ENCODE measurements around the gene CDH23. TPM values are rescaled to one million over a fixed set of nuclear protein-coding genes. Genes with fewer than 3 reads are reported as not detected.

CDH23 gene
- total RNA-seq, 4 donors from 2014 or later: 13.8 to 20.1 (median 17.3) TPM

DNA sequence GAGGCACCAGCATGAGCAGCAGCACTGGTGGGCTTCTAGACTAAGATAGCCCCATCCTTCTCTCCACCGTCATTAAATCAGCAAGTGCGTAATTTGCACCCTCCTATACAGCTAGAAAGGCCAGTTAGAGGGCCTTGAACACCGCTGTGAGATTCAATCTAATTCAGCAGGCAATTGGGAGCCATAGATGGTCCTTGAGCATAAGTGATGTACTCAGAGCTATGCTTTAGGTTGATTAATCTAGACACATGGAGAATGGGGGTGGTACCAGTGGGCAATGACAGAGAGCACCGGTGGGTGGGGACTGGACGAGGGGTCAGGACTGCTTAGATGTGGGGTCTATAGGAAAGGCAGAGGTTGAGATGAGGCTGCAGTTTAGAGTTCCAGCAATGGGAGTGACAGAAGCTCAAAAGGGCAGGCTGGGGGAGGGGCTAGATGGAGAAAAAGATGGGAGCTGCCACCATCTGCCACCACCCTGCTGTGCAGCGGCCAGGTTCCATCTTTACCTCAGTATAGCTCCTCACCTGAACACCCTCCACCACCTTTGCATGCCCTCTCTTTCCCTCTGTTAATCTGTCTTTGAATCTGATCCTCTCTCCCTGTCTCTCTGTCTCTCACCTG is 235.6 kb downstream of the CDH23 start:
- no peak overlapping the region for H3K27ac ChIP-seq
- WGBS, 2 donors: 88 to 90% methylated on average over 6 of the region's 6 CpGs

DNA sequence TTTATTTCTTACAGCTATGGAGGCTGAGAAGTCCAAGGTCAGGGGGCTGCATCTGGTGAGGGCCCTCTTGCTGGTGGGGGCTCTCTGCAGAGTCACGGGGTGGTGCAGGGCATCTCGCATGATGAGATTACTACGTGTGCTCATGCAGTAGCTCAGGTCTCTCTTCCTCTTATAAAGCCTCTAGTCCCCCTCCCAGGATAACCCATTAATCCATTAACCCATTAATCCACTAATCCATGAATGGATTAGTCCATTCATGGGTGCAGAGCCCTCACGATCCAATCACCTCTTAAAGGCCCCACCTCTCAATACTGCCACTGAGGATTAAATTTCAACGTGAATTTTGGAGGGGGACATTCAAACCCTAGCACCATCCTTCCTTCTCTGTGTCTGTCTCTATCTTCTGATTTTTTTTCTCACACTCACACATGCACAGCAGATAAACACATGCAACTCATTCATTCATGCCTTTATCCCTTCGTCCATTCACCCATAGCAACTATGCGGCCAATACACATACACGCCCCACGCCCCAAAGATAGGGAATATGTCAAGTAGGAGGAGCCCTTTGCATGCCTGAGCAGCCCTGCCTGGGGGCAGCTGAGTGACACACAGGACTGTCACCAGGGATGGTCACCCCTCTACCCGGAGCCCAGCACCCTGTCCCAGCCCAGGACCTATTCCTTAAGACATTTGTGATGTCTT is 236.3 kb downstream of the CDH23 start:
- Histone ChIP-seq H3K4me3 (no peak overlapping the region), H3K4me1 (peaks cover 0 to 7% (median 0%) of the 10 kb centered on the region in 4 donors), H3K36me3 (no peaks in the 10 kb centered on the region), H3K9me3 (no peaks in the 10 kb centered on the region), H3K27ac (no peak overlapping the region), H3K27me3 (no peaks in the 10 kb centered on the region)
- WGBS, 2 donors: 89 to 92% methylated on average over 10 of the region's 10 CpGs
- TF ChIP-seq EP300 (IDR thresholded peaks at IDR 0.05) (no peak), POLR2A (IDR thresholded peaks at IDR 0.05) (no peak)
- TF ChIP-seq, protein P1, sequence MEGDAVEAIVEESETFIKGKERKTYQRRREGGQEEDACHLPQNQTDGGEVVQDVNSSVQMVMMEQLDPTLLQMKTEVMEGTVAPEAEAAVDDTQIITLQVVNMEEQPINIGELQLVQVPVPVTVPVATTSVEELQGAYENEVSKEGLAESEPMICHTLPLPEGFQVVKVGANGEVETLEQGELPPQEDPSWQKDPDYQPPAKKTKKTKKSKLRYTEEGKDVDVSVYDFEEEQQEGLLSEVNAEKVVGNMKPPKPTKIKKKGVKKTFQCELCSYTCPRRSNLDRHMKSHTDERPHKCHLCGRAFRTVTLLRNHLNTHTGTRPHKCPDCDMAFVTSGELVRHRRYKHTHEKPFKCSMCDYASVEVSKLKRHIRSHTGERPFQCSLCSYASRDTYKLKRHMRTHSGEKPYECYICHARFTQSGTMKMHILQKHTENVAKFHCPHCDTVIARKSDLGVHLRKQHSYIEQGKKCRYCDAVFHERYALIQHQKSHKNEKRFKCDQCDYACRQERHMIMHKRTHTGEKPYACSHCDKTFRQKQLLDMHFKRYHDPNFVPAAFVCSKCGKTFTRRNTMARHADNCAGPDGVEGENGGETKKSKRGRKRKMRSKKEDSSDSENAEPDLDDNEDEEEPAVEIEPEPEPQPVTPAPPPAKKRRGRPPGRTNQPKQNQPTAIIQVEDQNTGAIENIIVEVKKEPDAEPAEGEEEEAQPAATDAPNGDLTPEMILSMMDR (IDR thresholded peaks at IDR 0.05): no peak
- DNase-seq (ENCODE audit: low spot score in 2 of 2): no peak

More for the DNA sequence above, 235.6 kb downstream of the CDH23 start:
- no peak for DNase-seq (ENCODE audit: low spot score in 2 of 2)
- TF ChIP-seq, protein P1 (IDR thresholded peaks at IDR 0.05): no peak
- no peak for TF ChIP-seq POLR2A (IDR thresholded peaks at IDR 0.05)
- TF ChIP-seq EP300 (IDR thresholded peaks at IDR 0.05): no peak
- H3K4me1 ChIP-seq: peaks cover 0 to 6% (median 0%) of the 10 kb centered on the region in 4 donors
- no peaks in the 10 kb centered on the region for H3K9me3 ChIP-seq
- no peaks in the 10 kb centered on the region for H3K36me3 ChIP-seq
- no peak overlapping the region for H3K4me3 ChIP-seq
- H3K27me3 ChIP-seq: no peaks in the 10 kb centered on the region

DNA sequence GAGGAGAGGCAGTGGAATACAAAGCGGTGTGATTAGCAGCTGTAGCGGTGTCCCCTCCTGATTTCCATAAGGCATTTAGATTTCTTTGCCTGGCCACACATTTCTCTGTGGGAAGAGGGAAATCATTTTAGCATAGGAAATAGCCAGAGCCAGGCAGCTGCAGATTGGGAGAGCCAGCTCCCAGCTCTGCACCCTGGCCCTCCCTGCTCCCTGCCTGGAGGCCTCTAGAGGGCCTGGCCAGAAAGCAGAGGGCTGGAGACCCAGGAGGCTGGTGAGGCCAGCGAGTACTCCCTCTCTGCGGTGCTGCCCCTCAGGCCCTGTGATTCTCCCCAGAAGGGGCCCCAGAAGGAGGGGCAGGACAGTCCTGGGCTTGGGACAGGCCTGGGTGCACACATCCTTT is 237.2 kb downstream of the CDH23 start:
- WGBS, 2 donors: 76 to 90% methylated on average over 4 of the region's 4 CpGs
- no peaks in the 10 kb centered on the region for H3K27me3 ChIP-seq
- peaks cover 0 to 15% (median 0%) of the 10 kb centered on the region in 4 donors for H3K4me1 ChIP-seq
- TF ChIP-seq, protein P1 (IDR thresholded peaks at IDR 0.05): no peak
- TF ChIP-seq EP300 (IDR thresholded peaks at IDR 0.05) (no peak), POLR2A (IDR thresholded peaks at IDR 0.05) (no peak)
- no peaks in the 10 kb centered on the region for H3K9me3 ChIP-seq
- no peak for DNase-seq (ENCODE audit: low spot score in 2 of 2)
- H3K27ac ChIP-seq: no peak overlapping the region
- no peaks in the 10 kb centered on the region for H3K36me3 ChIP-seq
- no peak overlapping the region for H3K4me3 ChIP-seq

GRCh38 chr10:71634531-71635164 is 237.9 kb downstream of the CDH23 start:
- TF ChIP-seq EP300 (IDR thresholded peaks at IDR 0.05) (no peak), POLR2A (IDR thresholded peaks at IDR 0.05) (no peak)
- TF ChIP-seq, protein P1 (IDR thresholded peaks at IDR 0.05): no peak
- peaks cover 0 to 16% (median 0%) of the 10 kb centered on the region in 4 donors for H3K4me1 ChIP-seq
- H3K27me3 ChIP-seq: no peaks in the 10 kb centered on the region
- H3K27ac ChIP-seq: no peak overlapping the region
- no peaks in the 10 kb centered on the region for H3K9me3 ChIP-seq
- 61 to 63% methylated on average over 3 to 5 of the region's 5 CpGs for WGBS, 2 donors
- no peaks in the 10 kb centered on the region for H3K36me3 ChIP-seq
- no peak for DNase-seq (ENCODE audit: low spot score in 2 of 2)
- H3K4me3 ChIP-seq: no peak overlapping the region
